K562 (cell line): Measurements from ENCODE around the gene TUBD1. TPM values are rescaled to one million over a fixed set of nuclear protein-coding genes. Genes with fewer than 3 reads are reported as not detected.
"Not testable (repeated sequence)": the region's sequence is repeated elsewhere in the genome, so short reads cannot be mapped to it uniquely, and the experiment has no call there.

Experiments
- ATAC-seq: fragments of 200-7000 bp; cut with Tn5 transposase; 3 replicates; pipeline ENCODE4 v1.9.1; 2020; ENCODE audit warnings: moderate library complexity
- BruUV-seq: library from RNA; stranded (reverse); fragments of 400-500 nt; replicated peaks from 2 replicates; lab custom pipeline; 2021; lab: Mats Ljungman, UMichigan
- CTCF ChIA-PET: fragments of 300-600 bp; formaldehyde crosslinking; extraction: SDS; loops from one replicate; lab custom pipeline; 2021; ENCODE audit warnings: low intra/inter-chr PET ratio; lab: Yijun Ruan, JAX
- POLR2A ChIA-PET: fragments of 300-600, 350-650 bp; sonication (Branson Sonifier 250); formaldehyde crosslinking; extraction: SDS; loops from one replicate; lab custom pipeline; 2021; ENCODE audit warnings: antibody characterized with exemption, inconsistent platforms; lab: Yijun Ruan, JAX
- DNase-seq, 4 experiments: peaks; one replicate each; pipeline versions ENCODE4 v3.0.0 to v3.0.0-alpha.2; 2011 to 2018; ENCODE audit warnings: low spot score in 3 of 4, mixed read lengths in 3 of 4; ENCODE audit errors: extremely low read depth in 1 of 4
- FAIRE-seq: peaks from 2 replicates; lab custom pipeline; 2011; peaks lifted over from hg19 to GRCh38; lab: Jason Lieb, UNC
- H2AFZ ChIP-seq: 2 replicates; pipeline ENCODE4 v1.6.0; 2011; ENCODE audit warnings: low read depth, low read length, control low read depth, inconsistent platforms
- H3K27ac ChIP-seq: fragments of 200-600 bp; 3 replicates; pipeline ENCODE4 v1.8.0; 2011; ENCODE audit warnings: low read depth, mild to moderate bottlenecking, control low read depth, inconsistent platforms, low read length, moderate library complexity, mixed read lengths; ENCODE audit errors: extremely low read depth
- H3K27me3 ChIP-seq, 2 experiments: fragments of 300-600 bp in 1 of 2; 2 replicates in 1 of 2; 3 replicates in 1 of 2; pipeline versions ENCODE4 v1.6.0 to v1.8.0; 2011; ENCODE audit warnings: inconsistent platforms in 2 of 2, low read length in 2 of 2, mild to moderate bottlenecking in 1 of 2, mixed read lengths in 1 of 2, moderate library complexity in 1 of 2; ENCODE audit not compliant: control insufficient read depth in 2 of 2, insufficient read depth in 2 of 2
- H3K36me3 ChIP-seq: fragments of 300-600 bp; 3 replicates; pipeline ENCODE4 v1.8.0; 2011; ENCODE audit warnings: mild to moderate bottlenecking, low read length, inconsistent platforms; ENCODE audit not compliant: control insufficient read depth, insufficient read depth
- H3K4me1 ChIP-seq, 2 experiments: fragments of 200-600 bp in 1 of 2; replicated peaks in 1 of 2; 2 replicates in 1 of 2; 3 replicates in 1 of 2; pipeline versions ENCODE4 v1.5.1 to v1.8.0; 2011; ENCODE audit warnings: inconsistent platforms in 2 of 2, low read length in 2 of 2, mild to moderate bottlenecking in 1 of 2, mixed read lengths in 1 of 2, moderate library complexity in 1 of 2; ENCODE audit not compliant: control insufficient read depth in 2 of 2, insufficient read depth in 2 of 2
- H3K4me2 ChIP-seq: 2 replicates; pipeline ENCODE4 v1.6.1; 2011; ENCODE audit warnings: low read length, control low read depth, inconsistent platforms, mixed read lengths; ENCODE audit not compliant: insufficient read depth
- H3K4me3 ChIP-seq: fragments of 200-600 bp; sonication (generic), shearing (Covaris generic); 2 replicates; pipeline ENCODE4 v1.5.1; 2016; ENCODE audit warnings: control low read depth, inconsistent platforms
- H3K79me2 ChIP-seq: fragments of 200-600 bp; 3 replicates; pipeline ENCODE4 v1.8.0; 2011; ENCODE audit warnings: low read length, inconsistent platforms; ENCODE audit not compliant: control insufficient read depth, insufficient read depth
- H3K9ac ChIP-seq, 2 experiments: 2 replicates each; pipeline versions ENCODE4 v1.6.0 to v1.6.1; 2011; ENCODE audit warnings: low read depth in 2 of 2, low read length in 2 of 2, control low read depth in 1 of 2, inconsistent platforms in 1 of 2, mild to moderate bottlenecking in 1 of 2, mixed read lengths in 1 of 2; ENCODE audit not compliant: insufficient read depth in 1 of 2
- H3K9me1 ChIP-seq: one replicate; pipeline ENCODE4 v1.6.0; 2011; ENCODE audit warnings: inconsistent platforms, mild to moderate bottlenecking, low read length, moderate library complexity; ENCODE audit not compliant: control insufficient read depth, insufficient read depth
- H3K9me3 ChIP-seq: replicated peaks from 2 replicates; pipeline ENCODE4 v1.5.1; 2011; ENCODE audit warnings: low read depth, low read length, inconsistent platforms; ENCODE audit not compliant: control insufficient read depth, insufficient read depth
- H4K20me1 ChIP-seq: replicated peaks from 2 replicates; pipeline ENCODE4 v1.6.1; 2011; ENCODE audit warnings: low read length, inconsistent platforms, mixed read lengths; ENCODE audit not compliant: control insufficient read depth, insufficient read depth
- CXXC5 ChIP-seq: fragments of 250-450 bp; sonication (Bioruptor Pico); IDR thresholded peaks from 2 replicates; pipeline ENCODE4 v1.8.0; 2022; ENCODE audit warnings: inconsistent platforms, mild to moderate bottlenecking, moderate library complexity
- SMAD4 ChIP-seq: fragments of 250-450 bp; sonication (Bioruptor Pico); conservative IDR thresholded peaks from 2 replicates; pipeline ENCODE4 v1.8.0; 2021; ENCODE audit warnings: inconsistent platforms, mild to moderate bottlenecking, moderate library complexity
- WGBS: fragments of 100-300 bp; shearing (Covaris generic); methylation state at CpG from one replicate; pipeline ENCODE4 v1.1.6; 2016; ENCODE audit warnings: low coverage, mixed read lengths; ENCODE audit not compliant: insufficient coverage; ENCODE audit errors: missing lambda C conversion rate; 5-methylcytosine and 5-hydroxymethylcytosine counted together
- in situ Hi-C: fragments of 300-500 bp; cut with MboI; formaldehyde crosslinking; loops from 4 replicates; pipeline ENCODE4 v1.15.0; 2018; ENCODE audit warnings: inconsistent platforms, mixed read lengths
- intact Hi-C: fragments of 100-400 bp; cut with micrococcal nuclease; formaldehyde crosslinking; loops from 2 replicates; pipeline ENCODE4 v1.14.2; 2022
- polyA plus RNA-seq, 8 experiments: library from polyadenylated mRNA; depleted of rRNA in 4 of 8; stranded (reverse) in 5 of 8; unstranded in 3 of 8; fragments of >200 nt; fragmentation: Nextera tagmentation in 2 of 8; fragmentation: Illumina TruSeq in 1 of 8; extraction: Ambion mirVana in 2 of 8; extraction: Trizol in 1 of 8; gene quantifications; 2 replicates each; pipeline versions ENCODE4 v1.2.1 to v1.2.3, GENCODE V29; 2011 to 2014; ENCODE audit warnings: inconsistent platforms in 1 of 8, missing spikeins in 1 of 8
- total RNA-seq, 7 experiments: library from RNA; depleted of rRNA in 6 of 7; stranded (reverse); fragments of >200 nt in 6 of 7; fragmentation: Illumina TruSeq in 2 of 7; extraction: Trizol in 2 of 7; gene quantifications; 2 replicates each; pipeline versions ENCODE4 v1.2.1 to v1.2.3, GENCODE V29; 2011 to 2021; ENCODE audit warnings: low replicate concordance in 1 of 7
- TF ChIP-seq, protein P1 (sequence below), 3 experiments: fragments of 200-800 bp in 1 of 3; fragments of 250-450 bp in 1 of 3; fragments of 450-650 bp in 1 of 3; sonication (Bioruptor Pico) in 1 of 3; sonication (Bioruptor generic) in 1 of 3; formaldehyde crosslinking in 1 of 3; IDR thresholded peaks; 2 replicates each; pipeline versions ENCODE4 v1.6.1 to v1.8.0; 2016 to 2022; ENCODE audit warnings: mild to moderate bottlenecking in 2 of 3, missing genetic modification characterization in 2 of 3, missing compliant biosample characterization in 1 of 3, moderate library complexity in 1 of 3
- TF ChIP-seq, protein P2 (sequence below), 2 experiments: fragments of 450-650 bp; IDR thresholded peaks; 2 replicates each; pipeline ENCODE4 v1.6.1; 2018; ENCODE audit warnings: mild to moderate bottlenecking in 2 of 2, low read depth in 1 of 2; ENCODE audit not compliant: partially characterized antibody in 2 of 2

The TUBD1 gene
- total and polyA plus RNA-seq, 9 of the 15 experiments (the other 6 are each of a cell fraction or from before 2014, with no cell fraction given): 10.8 to 35.3 (median 17.9) TPM

DNA sequence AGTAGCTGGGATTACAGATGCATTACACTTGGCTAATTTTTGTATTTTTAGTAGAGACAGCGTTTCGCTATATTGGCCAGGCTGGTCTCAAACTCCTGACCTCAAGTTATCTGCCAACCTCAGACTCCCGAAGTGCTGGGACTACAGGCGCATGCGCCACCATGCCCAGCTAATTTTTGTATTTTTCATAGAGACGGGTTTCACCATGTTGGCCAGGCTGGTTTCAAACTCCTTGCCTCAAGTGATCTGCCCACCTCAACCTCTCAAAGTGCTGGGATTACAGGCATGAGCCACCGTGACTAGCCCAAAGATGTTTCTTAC is 39.9 kb downstream of the TUBD1 start:
- POLR2A ChIA-PET: interaction anchor here (0.7 to 0.9 kb wide), 2 partner anchors 9 to 14 kb away, joined by 3 read pairs; no protein-coding TSS in a partner anchor
- ATAC-seq, H3K9me1 ChIP-seq, H3K4me3 ChIP-seq, H3K36me3 ChIP-seq, BruUV-seq, H3K4me2 ChIP-seq, H3K79me2 ChIP-seq, H4K20me1 ChIP-seq, intact Hi-C loops, H3K27me3 ChIP-seq, FAIRE-seq, H3K9me3 ChIP-seq, DNase-seq, in situ Hi-C loops, H3K9ac ChIP-seq, H3K4me1 ChIP-seq: not testable (repeated sequence)
- CTCF ChIA-PET: interaction anchor here (0.6 to 0.8 kb wide), 2 partner anchors 109 to 139 kb away, joined by 3 to 5 read pairs; no protein-coding TSS in a partner anchor
- Histone ChIP-seq H2AFZ (peak overlapping the region; percentile 66), H3K27ac (peak overlapping the region; percentile 37; the same call in 2 of the 3 replicates)
- 91% methylated on average over 7 of the region's 7 CpGs for WGBS
- TF ChIP-seq CXXC5 (CRISPR knock-in tag): 0 out of 2 replicates have a peak, but pooled peaks have one; percentile 7
- TF ChIP-seq, protein P1, sequence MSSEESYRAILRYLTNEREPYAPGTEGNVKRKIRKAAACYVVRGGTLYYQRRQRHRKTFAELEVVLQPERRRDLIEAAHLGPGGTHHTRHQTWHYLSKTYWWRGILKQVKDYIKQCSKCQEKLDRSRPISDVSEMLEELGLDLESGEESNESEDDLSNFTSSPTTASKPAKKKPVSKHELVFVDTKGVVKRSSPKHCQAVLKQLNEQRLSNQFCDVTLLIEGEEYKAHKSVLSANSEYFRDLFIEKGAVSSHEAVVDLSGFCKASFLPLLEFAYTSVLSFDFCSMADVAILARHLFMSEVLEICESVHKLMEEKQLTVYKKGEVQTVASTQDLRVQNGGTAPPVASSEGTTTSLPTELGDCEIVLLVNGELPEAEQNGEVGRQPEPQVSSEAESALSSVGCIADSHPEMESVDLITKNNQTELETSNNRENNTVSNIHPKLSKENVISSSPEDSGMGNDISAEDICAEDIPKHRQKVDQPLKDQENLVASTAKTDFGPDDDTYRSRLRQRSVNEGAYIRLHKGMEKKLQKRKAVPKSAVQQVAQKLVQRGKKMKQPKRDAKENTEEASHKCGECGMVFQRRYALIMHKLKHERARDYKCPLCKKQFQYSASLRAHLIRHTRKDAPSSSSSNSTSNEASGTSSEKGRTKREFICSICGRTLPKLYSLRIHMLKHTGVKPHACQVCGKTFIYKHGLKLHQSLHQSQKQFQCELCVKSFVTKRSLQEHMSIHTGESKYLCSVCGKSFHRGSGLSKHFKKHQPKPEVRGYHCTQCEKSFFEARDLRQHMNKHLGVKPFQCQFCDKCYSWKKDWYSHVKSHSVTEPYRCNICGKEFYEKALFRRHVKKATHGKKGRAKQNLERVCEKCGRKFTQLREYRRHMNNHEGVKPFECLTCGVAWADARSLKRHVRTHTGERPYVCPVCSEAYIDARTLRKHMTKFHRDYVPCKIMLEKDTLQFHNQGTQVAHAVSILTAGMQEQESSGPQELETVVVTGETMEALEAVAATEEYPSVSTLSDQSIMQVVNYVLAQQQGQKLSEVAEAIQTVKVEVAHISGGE (CRISPR knock-in tag; IDR thresholded peaks at IDR 0.05): peak in 1 of 3 experiments; percentile 58; a peak in 1 of 6 replicates
- TF ChIP-seq, protein P2, sequence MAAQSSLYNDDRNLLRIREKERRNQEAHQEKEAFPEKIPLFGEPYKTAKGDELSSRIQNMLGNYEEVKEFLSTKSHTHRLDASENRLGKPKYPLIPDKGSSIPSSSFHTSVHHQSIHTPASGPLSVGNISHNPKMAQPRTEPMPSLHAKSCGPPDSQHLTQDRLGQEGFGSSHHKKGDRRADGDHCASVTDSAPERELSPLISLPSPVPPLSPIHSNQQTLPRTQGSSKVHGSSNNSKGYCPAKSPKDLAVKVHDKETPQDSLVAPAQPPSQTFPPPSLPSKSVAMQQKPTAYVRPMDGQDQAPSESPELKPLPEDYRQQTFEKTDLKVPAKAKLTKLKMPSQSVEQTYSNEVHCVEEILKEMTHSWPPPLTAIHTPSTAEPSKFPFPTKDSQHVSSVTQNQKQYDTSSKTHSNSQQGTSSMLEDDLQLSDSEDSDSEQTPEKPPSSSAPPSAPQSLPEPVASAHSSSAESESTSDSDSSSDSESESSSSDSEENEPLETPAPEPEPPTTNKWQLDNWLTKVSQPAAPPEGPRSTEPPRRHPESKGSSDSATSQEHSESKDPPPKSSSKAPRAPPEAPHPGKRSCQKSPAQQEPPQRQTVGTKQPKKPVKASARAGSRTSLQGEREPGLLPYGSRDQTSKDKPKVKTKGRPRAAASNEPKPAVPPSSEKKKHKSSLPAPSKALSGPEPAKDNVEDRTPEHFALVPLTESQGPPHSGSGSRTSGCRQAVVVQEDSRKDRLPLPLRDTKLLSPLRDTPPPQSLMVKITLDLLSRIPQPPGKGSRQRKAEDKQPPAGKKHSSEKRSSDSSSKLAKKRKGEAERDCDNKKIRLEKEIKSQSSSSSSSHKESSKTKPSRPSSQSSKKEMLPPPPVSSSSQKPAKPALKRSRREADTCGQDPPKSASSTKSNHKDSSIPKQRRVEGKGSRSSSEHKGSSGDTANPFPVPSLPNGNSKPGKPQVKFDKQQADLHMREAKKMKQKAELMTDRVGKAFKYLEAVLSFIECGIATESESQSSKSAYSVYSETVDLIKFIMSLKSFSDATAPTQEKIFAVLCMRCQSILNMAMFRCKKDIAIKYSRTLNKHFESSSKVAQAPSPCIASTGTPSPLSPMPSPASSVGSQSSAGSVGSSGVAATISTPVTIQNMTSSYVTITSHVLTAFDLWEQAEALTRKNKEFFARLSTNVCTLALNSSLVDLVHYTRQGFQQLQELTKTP (IDR thresholded peaks at IDR 0.05; ENCODE audit: low read depth in 1 of 2, partially characterized antibody in 2 of 2): peak in 1 of 2 experiments; percentile 13
- TF ChIP-seq SMAD4 (CRISPR knock-in tag): 0 out of 2 replicates have a peak, but pooled peaks have one; percentile 11
